ENCODE results near the gene OPN4.

The OPN4 gene

GRCh38 chr10:86647773-86648703, 6.3 kb upstream of the OPN4 start:
- DNase-seq (ENCODE audit: low read depth in 2 of 2): no peak

DNA sequence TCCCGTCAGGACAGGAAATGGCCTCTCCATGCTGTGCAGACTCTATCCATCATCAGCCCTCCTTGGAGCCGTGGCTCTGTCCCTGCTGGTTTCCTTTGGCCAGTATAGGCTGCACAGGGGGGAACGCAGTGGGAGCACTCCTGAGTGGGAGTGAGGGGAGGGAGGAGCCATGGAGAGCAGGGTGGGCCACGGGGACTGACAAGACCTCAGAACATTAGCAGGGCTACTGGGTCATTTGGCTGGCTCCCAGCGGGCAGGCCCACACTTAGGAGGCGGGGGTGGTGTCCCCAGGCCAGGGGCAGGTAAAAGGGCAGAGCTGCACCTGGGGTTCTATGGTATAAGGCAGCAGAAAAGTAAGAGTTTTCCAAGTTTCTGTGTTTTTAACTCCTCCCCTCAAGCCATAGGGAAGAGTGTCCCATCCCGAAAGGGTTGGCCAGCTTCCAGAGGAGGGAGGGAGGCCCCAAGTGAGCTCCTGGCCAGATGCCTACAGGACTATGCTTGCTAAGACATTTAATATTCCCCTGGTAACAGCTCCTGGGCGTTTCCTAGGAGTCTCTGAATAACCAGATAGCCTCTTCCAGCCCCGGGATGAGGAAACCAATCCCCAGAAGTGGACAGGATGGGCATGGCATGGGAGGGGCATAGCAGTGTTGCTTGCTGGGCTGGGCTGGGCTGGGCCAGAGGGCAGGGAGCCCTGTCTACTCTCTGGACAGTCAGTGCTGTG, 5.5 kb upstream of the OPN4 start:
- no peak for DNase-seq (ENCODE audit: low read depth in 2 of 2)

- DNase-seq (ENCODE audit: low read depth in 2 of 2): no peak
Measured at GRCh38 chr10:86649471-86650150, 4.7 kb upstream of the OPN4 start.

DNA sequence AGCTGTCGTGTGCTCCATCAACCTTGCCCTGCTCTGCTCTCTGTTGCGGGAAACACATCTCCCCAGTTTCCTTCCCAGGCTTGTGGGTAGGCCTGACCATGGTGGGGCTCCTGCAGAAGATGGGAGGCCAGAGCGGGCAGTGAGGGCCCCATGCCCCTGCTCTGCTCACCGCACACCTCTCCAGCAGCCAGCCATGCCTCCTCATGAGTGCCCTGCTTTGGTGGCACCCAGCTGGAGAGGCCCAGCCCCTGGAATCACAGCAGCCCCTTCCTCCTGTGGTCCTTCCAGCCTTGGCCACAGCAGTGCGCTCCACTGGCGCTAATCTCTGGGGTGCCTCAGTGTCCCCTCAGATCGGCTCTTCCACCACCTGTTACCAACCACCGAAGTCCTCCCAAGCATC, 4.2 kb upstream of the OPN4 start:
- DNase-seq (ENCODE audit: low read depth in 2 of 2): no peak

DNA sequence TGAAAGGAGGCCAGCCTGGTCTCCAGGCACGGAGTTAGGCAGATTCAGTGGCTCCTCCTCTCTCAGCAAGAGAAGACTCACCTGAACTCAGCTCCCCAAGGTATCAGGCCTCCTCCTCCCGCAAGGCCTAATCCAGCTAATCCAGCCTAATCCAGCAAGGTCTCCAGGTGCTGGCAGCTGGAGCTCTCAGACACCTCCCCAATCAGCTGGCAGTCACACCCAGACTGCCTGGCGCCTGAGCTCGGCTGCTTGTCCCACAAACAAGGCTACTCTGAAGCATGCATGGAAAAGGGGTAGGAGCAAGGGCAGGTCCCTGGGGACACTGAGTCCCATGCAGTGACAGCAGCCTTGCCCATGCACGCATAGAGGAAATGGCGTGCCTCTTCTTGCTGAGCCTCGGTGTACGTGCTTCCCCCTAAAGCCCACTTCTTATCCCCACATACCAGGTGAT, 3.3 kb upstream of the OPN4 start:
- no peak for DNase-seq (ENCODE audit: low read depth in 2 of 2)

- DNase-seq (ENCODE audit: low read depth in 2 of 2): no peak
Measured at GRCh38 chr10:86651631-86652331, 2.6 kb upstream of the OPN4 start.

DNA sequence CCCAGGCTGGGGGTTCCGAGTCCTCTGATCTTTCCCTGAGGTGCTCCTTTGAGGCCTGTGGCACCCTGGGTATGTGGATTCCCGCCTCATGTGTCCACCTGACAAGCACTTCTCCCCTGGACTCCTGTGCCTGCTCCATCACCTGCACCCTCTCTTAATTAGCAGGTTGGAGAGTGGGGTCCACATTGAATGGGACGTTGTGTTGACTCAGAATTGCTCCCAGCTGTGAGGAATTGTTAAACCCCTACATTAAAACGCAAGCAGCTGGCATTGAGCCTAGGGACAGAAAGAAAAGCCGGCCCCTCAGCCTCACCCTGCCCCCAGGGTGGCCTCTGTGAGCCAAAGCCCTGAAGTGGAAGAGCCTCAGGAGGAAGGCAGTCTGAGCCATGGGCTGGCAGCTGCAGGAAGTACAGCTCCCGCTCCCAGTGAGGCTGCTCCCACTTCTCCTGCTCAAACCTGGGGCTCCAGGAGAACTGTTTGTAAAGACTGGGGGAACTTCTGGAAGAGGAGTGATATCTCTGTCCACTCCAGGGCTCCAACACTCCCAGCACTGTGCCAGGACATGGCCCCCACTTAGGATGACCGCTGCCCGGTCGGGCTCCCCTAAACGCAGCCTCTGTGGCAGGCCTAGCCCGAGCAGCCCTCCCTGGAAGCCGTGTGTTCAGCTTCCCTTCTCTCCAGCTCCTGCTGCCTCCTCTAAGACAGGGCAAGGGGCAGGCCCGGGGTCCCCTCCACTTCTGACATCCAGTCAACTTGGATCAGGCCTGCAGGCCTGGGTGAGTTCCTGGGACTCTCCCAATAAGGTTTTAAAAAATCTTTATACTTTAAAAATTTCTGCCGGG, 1.8 kb upstream of the OPN4 start:
- DNase-seq (ENCODE audit: low read depth in 2 of 2): no peak

DNA sequence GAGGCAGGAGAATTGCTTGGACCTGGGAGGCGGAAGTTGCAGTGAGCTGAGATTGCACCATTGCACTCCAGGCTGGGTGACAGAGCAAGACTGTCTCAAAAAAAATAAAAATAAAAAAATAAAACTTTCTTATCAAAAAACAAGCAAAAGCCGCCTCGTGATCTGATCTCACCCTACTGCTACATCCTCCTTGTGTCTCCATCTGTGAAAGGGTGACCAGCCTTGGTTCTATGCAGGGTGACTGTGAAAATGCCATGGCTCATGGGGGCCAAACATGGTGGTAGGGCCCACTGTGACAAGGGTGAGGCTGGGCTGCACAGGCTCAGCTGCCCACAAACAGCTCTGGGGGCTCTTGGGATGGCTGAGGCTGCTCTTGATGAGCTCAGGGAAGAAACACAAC, 968 bp upstream of the OPN4 start:
- no peak for DNase-seq (ENCODE audit: low read depth in 2 of 2)

GRCh38 chr10:86653987-86654386, 360 bp upstream of the OPN4 start:
- no peak for DNase-seq (ENCODE audit: low read depth in 2 of 2)

- DNase-seq (ENCODE audit: low read depth in 2 of 2): no peak
Measured at GRCh38 chr10:86655173-86655540, 810 bp downstream of the OPN4 start.

- DNase-seq (ENCODE audit: low read depth in 2 of 2): no peak
Measured at GRCh38 chr10:86655596-86655995, 1.2 kb downstream of the OPN4 start.

GRCh38 chr10:86657011-86657395, 2.7 kb downstream of the OPN4 start:
- no peak for DNase-seq (ENCODE audit: low read depth in 2 of 2)

GRCh38 chr10:86657396-86658011, 3.2 kb downstream of the OPN4 start:
- DNase-seq (ENCODE audit: low read depth in 2 of 2): no peak

- DNase-seq (ENCODE audit: low read depth in 2 of 2): no peak
Measured at GRCh38 chr10:86658261-86658741, 4.0 kb downstream of the OPN4 start.

GRCh38 chr10:86658751-86659150, 4.4 kb downstream of the OPN4 start:
- no peak for DNase-seq (ENCODE audit: low read depth in 2 of 2)

DNA sequence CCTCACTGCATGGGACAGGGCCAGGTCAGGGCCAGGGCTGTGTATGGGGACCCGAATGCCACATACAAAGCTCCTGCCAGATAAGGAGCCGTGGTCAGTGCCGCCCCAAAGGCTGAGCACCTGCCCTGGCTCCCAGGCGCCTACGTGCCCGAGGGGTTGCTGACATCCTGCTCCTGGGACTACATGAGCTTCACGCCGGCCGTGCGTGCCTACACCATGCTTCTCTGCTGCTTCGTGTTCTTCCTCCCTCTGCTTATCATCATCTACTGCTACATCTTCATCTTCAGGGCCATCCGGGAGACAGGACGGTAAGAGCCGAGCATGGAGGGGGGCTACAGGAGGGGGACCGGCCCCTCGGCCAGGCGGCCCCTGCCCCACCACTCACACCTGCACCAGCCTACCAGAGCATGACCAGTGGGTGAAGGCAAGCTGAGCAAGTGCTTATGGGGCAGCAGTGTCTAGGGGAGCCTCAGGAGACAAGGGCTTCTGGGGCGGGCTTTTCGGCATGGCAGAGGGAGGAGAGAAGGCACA, 4.9 kb downstream of the OPN4 start:
- DNase-seq (ENCODE audit: low read depth in 2 of 2): no peak

GRCh38 chr10:86659721-86660453, 5.5 kb downstream of the OPN4 start:
- DNase-seq (ENCODE audit: low read depth in 2 of 2): no peak

DNA sequence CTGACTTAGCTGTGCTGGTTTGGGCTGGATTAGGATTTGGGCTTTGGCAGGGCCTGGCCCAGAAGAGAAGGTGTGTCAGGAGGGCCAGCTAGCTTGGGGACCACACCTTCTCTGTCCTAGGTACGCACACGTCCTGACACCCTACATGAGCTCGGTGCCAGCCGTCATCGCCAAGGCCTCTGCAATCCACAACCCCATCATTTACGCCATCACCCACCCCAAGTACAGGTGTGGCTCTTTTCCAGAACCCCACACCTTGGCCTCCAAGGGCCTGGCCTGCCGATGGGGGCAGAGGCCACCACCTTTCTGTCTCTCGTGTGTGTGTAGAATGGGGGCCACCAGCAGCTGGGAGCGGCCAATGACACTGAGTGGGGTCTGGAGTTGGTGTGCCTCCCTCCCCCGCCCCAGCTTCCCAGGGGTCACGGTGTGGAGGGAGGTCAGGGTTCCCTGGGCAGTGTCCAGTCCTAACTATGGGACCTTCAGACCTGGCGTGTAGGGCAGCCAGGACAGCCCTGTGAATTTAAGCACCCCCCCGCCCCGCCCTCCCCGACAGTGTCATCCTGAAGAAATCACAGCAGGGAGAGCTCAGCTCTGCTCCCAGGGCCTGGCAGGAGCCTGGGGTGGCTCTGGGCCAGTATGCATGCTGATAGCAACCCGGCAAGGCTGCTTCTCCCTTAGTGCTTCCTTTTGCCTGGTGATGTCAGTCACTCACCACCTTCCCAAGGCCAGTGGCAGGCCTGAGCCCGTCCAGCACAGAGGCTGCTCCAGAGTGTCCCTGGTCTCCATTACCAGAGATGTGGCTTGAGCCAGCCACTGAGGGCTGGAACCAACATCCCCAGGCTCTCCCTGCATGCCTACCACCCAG, 7.0 kb downstream of the OPN4 start:
- no peak for DNase-seq (ENCODE audit: low read depth in 2 of 2)

Data from stimulated activated CD8-positive, alpha-beta memory T cell treated with anti-CD3 and anti-CD28 coated beads, Interleukin-15, amount 100 ng/mL, for 48 hours (primary cell).